HS-27A (cell line): ENCODE data around the gene LFNG.

Experiments used
- DNase-seq: peaks from one replicate; pipeline ENCODE4 v3.0.0-alpha.2; 2012; ENCODE audit warnings: low read depth, missing footprints

Gene LFNG

DNA sequence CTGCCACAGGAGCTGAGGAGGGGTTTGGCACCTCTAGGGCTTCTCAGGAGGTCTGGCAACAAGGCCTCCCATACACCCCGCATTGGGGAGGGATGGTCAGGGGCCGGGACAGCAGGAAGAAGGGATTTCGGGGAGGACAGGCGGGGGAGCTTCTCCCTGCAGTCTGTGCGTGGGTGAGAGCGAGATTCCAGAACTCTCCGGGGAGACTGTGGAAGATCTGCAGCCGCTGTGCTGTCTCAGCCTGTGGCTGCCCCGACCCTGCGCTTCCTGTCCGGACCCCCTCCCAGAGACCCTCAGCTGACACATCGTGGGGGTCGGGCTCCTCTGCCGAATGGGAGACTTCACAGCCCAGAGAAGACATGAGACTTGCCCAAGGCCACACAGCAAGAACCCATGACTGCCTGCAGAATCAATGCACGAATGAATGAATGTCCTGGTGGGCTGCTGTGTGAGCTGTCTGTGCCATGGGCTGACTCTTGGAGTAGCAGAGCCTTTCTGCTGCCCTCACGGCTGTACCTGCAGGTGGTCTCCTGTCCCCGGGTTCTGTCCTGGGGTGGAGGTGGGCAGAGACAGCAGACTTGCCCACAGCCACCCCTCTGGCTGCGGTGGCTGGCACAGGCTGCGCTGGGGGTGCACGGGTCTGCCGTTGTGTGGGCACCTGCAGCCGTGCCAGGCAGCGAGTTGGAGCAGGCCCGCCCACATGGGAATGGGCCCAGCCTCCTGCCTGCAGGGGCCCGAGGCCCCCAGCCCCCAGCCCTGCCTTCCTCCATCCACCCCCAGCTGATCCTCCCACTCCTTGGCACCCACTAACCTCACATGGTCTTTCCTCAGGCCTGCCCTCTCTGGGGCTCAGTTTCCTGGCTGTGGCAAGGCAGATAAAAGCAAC lies 16.3 kb upstream of the LFNG start:
- no peak for DNase-seq

DNA sequence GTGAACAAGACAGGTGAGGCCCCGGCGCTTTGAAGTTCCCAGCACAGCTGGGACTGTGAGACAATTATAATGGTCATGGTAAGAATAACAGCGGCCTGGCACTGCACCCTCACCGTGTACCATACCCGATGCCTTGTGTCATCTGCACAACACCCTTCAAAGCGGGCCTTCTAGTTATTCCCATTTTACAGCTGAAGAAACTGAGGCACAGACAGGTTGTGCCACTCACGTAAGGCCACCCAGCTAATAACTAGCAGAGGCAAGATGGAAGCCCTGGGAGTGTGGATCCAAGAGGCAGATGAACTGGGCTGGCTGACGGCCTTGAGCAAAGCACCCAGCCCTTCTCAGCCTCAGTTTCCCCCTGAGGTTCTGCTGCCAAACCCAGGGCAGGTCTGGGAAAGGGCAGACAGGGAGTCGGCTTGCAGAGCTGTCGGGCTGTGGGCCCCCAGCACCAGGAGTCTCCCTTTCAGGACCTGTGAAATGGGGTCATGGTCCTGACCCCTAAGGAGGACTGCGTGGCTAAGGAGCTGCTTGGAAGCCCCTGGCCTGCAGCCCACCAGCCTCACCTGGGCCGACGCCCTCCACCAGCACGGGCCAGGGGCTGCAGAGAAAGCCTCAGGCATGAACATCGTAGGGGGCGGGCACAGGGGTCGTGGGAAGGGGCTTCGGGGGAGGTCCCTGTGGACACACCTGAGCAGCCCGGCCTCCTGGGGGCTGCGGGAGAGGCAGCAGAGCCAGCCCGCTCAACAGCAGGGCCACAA lies 15.3 kb upstream of the LFNG start:
- no peak for DNase-seq

DNA sequence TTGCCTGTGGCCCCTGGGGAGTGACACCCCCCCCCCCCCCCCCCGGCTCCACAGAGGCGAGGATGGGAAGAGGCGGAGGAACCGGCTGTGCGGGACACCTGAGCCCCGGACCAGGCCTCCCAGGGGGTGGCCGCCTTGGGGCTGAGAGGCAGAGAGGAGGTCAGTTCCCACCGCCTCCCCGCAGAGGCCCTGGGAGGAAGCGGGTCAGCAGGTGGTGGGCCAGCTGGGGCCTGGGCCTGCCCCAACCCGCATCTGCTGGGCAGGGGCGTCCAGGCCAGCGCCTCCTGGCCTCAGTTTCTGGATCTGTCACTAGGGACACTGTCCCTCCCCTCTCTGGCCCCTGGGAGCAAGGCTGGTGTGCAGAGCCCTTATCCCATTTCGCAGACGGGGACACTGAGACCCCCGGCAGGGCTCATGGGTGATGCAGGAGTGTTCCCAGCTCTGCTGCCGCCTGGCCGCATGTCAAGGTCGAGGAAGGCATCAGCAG lies 14.6 kb upstream of the LFNG start:
- DNase-seq = no peak

DNA sequence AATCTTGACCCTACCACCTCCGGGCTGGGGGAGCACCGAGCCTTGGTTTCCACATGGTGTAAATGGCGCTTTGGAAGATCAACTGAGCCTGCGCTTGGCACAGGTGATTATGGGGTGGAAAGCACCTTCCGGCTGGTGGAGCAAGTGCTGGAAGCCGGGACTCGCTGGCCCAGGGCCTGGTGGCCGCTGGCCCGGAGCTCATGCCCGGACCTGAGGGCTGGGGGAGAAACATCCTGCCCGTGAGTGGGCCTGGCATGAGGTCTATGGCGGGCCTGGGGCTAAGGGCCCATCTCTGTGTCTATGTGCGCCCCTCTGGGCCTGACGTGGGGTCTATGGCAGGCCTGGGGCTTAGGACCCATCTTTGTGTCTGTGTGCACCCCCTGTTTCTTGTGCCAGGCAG lies 14.2 kb upstream of the LFNG start:
- no peak for DNase-seq

DNA sequence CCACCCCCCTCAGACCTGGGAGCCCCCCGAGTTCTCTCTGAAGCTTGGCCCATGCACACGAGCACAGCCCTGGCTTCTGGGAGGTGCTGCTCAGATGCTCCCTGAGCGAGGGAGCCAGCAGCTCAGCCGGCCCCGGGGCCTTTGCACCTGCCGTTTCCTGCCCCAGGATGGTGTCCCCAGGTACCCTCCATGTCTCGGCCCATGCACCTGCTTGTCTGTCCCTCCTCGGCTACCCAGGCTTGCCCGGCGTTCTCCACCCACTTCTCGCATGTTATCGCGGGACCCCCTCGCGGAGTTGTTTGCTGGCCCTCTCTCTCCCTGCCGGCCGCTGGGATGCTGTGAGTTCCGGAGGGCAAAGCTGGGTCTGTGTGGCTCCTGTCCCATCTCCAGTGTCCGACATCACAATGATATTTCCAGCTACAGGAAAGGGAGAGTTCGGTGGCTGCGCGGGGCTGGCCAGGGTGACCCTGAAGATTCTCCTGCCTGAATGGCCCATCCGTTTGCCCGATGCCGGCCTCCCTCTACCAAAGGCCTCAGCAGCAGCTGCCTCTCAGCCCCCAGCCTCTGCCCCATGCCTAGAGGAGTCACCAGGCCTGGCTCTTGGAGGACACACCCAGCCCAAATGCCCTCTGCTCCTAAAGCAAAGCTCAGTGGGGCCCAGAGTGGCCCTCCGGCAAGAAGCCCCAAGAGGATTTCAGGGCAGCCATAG lies 12.2 kb upstream of the LFNG start:
- no peak for DNase-seq

DNA sequence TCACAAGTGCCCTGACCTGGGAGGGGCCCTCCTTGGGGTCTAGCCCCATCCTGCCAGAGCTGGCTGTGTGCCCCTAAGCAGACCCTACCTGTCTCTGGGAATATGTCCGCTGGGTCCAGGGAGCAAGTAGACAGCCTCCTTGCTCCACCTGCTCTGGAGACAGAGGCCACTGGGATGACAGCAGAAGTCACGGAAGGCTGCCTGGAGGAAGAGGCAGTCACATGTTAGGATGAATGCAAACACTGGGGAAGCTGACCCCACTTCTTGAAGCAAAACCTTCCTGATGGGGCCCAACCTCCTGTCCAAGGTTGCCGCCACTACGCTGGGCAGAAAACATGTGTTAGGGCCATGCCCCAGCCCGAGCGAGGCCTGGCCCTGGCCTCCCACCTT lies 11.7 kb upstream of the LFNG start:
- DNase-seq = no peak

DNA sequence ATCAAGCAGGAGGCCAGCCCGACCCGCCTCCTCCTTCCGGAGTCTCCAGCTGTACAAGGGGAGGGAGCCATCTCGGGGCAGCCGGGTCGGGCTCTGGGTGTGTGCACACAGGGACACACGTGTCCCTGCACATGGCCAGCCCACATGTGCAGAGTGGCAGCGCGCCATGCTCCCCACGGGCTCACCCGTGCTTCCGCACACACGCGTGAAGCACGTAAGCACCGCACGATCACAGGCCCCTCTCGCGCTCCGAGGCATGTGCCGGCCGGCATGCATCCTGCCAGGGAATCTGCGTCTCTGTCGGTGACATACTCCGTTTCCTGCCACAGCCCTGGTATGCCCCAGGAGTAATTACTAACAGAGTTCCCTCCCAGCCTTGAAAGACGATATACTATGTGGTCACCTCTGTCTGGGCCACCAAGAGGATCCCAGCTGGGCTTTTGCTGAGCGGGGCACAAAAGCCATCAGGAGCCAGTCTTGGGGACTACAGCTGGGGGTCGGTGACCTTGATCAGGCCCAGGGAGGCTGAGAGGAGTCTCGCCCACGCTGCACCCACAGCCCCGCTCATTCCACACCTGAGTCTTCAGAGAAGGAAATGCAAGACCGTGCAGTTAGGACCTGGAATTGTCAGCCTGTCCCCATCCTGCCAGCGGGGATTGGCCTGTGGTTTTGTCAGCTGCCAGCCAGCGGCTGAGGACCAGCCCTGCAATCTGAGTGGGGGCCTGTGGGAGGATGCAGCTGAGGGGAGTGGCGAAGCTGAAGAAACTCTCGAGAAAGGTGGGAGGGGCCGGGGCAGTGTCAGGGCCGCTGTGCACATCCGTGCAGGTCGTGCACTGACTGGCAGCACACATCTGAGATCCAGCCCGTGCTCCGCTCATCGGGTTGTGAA lies 11.0 kb upstream of the LFNG start:
- DNase-seq = no peak

DNA sequence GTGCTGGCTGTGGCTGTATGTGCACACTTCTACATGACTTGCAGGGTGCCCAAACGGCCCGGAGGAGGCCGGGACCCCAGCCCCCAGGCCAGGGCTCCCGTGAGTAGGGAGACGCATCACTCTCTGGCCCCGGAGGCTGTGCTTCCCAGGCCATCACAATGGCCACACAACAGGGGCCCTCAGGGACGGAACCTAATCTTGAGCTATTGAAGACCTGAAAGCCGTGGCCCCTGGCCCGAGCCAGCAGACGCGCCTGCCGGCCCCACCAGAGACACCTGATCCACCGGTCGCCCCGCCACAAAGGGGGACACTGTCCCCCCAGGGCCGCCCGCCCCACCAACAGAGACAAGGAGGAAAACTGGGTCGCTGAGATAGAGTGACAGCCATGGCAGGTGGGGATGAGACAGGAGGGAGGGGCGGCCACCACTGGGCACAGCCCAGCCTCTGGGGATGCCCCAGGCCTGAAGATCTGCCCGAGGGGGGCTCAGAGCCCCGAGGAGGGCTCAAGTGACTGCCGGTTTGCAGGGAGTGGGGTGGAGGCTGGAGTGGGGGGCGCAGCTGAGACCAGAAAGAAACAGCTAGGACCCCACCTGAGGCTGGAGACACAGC lies 10.2 kb upstream of the LFNG start:
- no peak for DNase-seq

DNA sequence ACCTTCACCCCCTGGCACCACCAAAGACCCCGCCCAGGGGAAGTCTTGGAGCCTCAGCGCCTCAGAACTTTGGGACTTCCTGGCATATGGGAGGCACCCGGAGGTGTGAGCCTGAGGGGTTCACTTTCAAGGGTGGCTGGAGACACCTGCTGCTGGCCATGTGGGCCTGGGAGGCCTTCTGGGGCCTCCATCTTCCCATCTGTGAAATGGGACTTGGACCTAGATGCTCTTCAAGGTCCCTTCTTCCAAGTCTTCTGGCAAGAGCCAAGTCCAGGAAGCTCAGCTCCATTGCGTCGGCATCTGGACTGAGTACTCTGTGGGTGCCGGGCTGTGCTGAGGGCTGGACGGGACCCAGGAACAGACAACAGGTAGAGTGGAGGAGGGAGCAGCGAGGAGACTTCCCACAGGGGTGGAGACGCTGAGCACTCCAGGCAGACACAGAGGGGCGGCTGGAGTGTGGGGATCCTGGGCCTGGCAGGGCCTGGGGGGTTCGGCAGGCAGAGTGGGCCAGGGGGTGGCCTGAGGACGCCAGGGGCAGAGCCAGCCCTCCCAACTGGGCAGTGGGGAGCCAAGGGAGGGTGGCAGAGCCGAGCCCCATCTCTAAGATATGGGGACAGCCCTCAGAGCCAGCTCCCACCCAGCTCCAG lies 9.3 kb upstream of the LFNG start:
- DNase-seq = no peak

DNA sequence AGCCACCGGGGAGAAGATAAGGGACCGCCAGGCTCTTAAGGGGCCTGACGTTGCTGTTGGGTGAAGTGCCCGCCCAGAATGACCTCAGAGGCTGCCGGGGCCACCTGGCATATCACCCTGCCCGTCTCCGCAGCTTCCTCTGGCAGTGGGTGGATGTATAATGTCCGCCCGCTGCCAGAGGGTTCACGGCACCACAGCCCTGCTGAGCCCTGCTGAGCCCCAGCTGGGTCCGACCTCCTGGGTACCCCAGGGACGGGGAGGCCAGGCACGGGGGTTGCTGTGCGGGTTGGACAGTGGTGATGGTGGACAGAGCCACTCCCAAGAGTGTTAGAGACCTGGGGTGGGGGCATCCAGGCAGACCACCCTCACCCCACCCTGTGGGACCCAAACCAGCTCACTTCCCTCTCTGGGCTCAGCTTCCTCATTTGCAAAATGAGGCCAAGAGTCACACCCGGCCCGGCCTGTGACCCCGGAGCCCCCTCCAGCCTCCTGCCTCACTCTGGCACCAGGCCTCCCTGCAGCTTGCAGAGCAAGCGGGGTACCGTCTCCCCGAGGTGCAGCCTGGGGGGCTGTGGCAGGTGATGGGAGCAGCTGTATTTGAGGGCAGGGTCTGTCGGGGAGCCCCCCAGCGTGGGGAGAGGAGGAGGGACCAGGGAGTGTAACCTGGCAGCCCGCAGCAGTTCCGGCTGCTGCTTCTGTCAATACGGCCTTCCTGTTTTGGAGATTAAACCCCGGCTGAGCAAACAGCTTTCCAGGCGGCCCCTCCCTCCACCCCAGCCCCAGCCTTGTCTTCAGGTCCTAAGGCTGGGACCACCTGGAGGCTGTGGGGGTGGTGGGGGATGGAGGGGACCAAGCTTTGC lies 8.4 kb upstream of the LFNG start:
- DNase-seq = no peak

DNA sequence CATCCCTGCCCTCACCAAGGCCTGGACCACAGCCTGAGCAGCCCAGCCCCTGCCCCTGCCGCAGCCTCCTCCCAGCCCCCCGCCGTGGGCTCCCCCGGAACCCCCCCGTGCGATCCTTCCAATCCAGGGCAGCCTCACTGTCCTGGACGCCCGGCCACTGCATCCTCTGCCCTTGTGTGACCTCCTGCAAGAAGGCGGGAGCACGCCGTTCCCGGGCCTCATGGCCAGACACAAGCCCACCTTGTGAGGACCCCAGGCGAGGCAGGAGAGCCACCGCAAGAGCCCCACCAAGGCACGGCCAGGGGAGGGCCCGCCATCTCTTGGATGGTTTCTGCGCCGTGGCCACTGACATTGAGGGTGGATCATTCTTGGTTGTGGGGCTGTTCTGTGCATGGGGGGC lies 7.8 kb upstream of the LFNG start:
- no peak for DNase-seq

DNA sequence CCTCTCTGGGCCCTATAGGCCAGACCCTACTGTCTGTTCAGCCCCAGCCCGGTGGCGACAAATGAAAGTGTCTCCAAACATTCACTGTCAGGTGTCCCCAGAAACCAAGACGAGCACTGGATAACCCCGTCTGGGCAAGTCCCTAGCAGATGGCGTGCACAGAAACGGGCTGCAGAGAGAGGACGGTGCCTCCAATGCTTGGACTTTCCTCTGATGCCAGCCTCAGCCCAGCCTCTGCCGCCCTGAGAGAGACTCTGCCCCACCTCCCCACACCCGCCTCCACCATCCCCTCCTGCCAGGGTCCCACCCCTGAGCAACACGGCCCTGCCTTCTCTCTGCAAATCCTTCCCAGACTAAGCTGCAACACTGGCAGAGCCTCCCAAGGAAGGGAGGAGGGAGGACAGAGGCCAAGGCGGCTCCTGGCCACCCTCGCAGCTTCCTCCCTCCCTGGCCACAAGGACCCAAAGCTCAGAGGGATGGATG lies 7.4 kb upstream of the LFNG start:
- no peak for DNase-seq

DNA sequence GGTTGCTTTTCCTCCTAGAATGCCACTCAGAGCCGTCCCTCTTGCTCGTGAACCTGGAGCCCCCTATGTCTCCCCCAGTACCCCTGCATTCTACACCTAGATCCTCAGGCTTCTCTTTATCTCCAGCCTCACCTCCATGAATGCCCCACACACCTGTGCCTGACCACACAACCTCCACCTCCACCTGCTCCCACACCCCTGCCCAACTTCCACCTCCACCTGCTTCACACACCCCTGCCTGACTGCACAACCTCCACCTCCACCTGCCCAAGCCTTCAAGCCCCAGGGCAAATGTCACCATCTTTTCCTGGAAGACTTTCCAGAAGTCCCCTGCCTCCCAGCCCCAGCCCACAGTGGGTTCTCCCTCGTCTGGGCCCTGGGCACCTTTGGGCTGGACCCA lies 6.9 kb upstream of the LFNG start:
- DNase-seq = no peak

DNA sequence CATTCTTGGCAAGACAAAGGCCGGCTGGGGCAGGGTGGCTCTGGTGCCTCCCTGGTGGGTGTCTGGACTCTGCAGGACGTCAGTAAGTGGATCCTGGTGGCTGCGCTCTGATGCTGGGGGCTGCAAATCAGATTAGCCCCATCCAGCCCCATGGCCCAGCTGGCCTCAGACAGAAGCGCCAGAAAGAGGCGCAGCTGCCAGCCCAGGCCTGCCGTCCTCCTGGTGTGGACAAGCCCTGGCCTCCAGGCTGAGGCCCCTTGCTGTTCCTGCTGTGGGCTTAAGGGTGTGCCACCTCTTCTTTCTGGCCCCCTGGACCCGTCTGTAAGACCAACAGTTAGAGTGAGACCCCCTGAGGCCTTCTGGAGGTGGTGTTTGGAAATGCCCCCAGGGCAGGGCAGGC lies 5.9 kb upstream of the LFNG start:
- no peak for DNase-seq

DNA sequence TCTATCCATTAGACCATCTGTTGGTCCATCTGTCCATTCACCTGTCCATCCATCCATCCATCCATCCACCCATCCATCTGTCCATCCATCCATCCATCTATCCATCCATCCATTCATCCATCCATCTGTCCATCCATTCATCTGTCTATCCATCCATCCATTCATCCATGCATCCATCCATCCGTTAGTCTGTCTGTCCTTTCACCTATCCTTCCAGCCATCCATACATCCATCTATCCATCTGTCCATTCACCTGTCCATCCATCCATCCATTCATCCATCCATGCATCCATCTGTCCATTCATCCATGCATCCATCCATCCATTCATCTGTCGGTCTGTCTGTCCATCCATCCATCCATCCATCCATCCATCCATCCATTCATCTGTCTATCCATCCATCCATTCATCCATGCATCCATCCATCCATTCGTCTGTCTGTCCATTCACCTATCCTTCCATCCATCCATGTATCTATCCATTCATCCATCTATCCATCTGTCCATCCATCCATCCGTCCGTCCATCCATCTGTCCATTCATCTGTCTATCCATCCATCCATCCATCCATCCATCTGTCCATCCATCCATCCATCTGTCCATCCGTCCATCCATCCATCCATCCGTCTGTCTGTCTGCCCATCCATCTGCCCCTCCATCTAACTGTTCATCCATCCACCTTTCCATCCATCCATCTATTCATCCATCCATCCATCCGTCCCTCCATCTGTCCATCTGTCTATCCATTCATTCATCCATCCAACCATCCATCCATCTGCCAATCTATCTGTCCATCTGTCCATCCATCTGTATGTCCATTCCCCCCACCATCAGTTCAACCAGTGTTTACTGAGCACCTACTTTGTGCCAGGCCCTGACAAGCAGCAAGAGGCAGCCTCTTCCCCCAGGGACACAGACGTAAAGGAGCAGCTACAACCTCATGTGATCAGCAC lies 4.8 kb upstream of the LFNG start:
- DNase-seq = no peak

DNA sequence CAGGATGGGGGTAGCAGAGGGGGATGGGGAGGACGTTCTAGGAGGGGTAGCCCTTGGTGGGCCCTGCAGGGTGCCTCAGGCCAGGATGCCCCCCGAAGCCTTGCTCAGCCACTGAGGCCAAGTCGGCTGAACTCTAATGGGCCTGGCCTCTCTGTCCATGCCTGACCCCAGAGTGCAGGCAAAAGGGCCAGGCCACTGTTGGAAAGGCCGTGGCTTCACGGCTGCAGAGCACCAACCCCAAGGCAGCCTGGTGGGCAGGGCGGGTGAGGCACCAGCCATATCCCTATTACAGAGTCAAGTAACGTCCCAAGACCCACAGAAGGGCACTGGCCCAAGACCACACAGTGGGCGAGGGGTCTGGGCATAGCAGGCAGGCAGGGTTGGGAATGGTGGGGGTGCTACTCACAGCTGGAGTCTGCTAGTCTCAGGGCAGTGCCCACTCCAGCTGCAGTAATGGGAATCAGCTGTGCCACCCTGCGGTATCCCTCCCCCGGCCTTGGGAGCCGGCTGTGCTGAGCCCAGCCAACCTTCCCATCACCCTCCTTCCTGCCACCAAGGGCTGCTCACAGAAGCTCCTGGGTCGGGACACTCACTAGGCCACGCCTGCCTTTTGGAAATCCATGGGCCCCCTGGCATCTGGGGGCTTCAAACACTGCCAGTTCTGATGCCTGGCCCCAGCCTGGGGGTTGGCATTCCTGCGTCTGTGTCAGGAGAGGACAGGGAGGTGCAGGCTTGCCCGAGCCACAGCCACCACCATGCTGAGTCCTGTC lies 4.0 kb upstream of the LFNG start:
- DNase-seq = no peak

DNA sequence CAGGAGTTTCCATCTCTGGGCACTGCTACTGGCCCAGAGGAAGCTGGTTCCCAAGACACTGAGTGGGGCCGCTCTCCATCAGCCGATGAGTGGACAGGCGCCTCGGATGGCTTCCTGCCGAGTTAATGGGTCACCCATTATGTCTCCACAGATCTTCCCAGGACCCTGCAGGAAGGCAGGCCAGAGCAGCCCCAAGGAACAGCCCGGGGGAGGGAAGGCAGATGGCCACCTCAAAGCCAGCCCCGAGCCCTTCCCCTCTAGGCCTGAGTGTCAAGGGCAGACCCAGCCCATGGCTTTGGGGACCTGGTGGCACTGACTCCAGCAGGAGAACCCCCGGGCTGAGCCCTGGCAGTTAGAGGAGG lies 3.4 kb upstream of the LFNG start:
- DNase-seq = no peak

DNA sequence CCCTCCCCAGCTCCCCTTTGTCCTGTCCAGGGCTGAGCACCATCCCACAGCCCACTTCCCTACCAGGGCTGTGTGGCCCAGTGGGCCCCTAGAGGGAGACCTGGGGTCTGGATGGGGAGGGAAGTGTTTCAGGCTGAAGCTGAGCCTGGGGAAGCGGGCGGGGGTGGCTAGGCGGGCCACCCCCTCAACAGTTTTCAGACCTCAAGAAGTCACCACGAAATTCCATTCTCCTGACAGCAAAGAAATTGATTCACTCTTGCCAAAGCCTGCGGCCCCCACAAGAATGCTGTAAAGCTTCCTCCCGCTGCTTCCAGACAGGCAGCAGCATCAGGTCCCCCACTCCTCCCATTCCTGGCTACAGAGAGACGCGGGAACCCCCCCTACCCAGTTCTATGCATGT lies 2.5 kb upstream of the LFNG start:
- peak; percentile 69 for DNase-seq
